HCT116 (cell line): ENCODE results near the gene TFG. TPM values are rescaled to one million over a fixed set of nuclear protein-coding genes. Genes with fewer than 3 reads are reported as not detected.

Source experiments
- ATAC-seq: fragments of 200-7000 bp; cut with Tn5 transposase; 2 replicates; pipeline ENCODE4 v1.9.1; 2020; ENCODE audit warnings: mild to moderate bottlenecking, moderate library complexity
- BruUV-seq: library from RNA; stranded (reverse); fragments of 400-500 nt; replicated peaks from 2 replicates; lab custom pipeline; 2021; lab: Mats Ljungman, UMichigan
- CTCF ChIA-PET: fragments of 300-600 bp; sonication (Branson Sonifier 250); formaldehyde crosslinking; loops from one replicate; lab custom pipeline; 2021; ENCODE audit warnings: antibody characterized with exemption; lab: Charles Lee
- POLR2A ChIA-PET: fragments of 300-600, 350-600 bp; sonication (Branson Sonifier 250); formaldehyde crosslinking; loops from one replicate; lab custom pipeline; 2021; ENCODE audit warnings: antibody characterized with exemption; lab: Charles Lee
- RAD21 ChIA-PET, 2 experiments: fragments of 300-600 bp; sonication (Branson Sonifier 250); formaldehyde crosslinking; loops; one replicate each; lab custom pipeline; 2023; ENCODE audit warnings: low total read pairs in 2 of 2; ENCODE audit not compliant: uncharacterized antibody in 2 of 2, unreplicated experiment in 2 of 2, low non-redundant PET in 1 of 2; lab: Charles Lee
- DNase-seq: peaks from one replicate; pipeline ENCODE4 v3.0.0-alpha.2; 2010; ENCODE audit warnings: low read depth, low spot score
- H2AFZ ChIP-seq: fragments of 200-600 bp; shearing (Covaris generic), sonication (generic); 2 replicates; pipeline ENCODE4 v1.6.1; 2017; ENCODE audit warnings: low read depth, mixed run types, mixed read lengths, antibody characterized with exemption, low read length; ENCODE audit not compliant: poor library complexity, severe bottlenecking
- H3K27ac ChIP-seq: 2 replicates; pipeline ENCODE4 v1.5.1; 2012; ENCODE audit warnings: low read depth, low read length
- H3K27me3 ChIP-seq: fragments of 200-600 bp; sonication (generic); 2 replicates; pipeline ENCODE4 v1.6.1; 2016; ENCODE audit warnings: mixed run types, low read length, mixed read lengths; ENCODE audit not compliant: insufficient read depth
- H3K36me3 ChIP-seq, 2 experiments: fragments of 200-500 bp in 1 of 2; fragments of 200-600 bp in 1 of 2; sonication (Bioruptor generic) in 1 of 2; sonication (generic) in 1 of 2; 2 replicates each; pipeline versions ENCODE4 v1.5.1 to v1.6.1; 2014 to 2016; ENCODE audit warnings: low read length in 2 of 2, inconsistent platforms in 1 of 2, mixed read lengths in 1 of 2, mixed run types in 1 of 2; ENCODE audit not compliant: insufficient read depth in 2 of 2, control insufficient read depth in 1 of 2
- H3K4me1 ChIP-seq, 2 experiments: fragments of 200-600 bp in 1 of 2; sonication (generic) in 1 of 2; 2 replicates each; pipeline versions ENCODE4 v1.5.1 to v1.6.1; 2012 to 2017; ENCODE audit warnings: low read length in 2 of 2, inconsistent platforms in 1 of 2, mild to moderate bottlenecking in 1 of 2, mixed read lengths in 1 of 2, mixed run types in 1 of 2, moderate library complexity in 1 of 2; ENCODE audit not compliant: insufficient read depth in 2 of 2, control insufficient read depth in 1 of 2
- H3K4me2 ChIP-seq: fragments of 200-600 bp; sonication (generic); 2 replicates; pipeline ENCODE4 v1.6.1; 2017; ENCODE audit warnings: mixed run types, low read length, mixed read lengths
- H3K4me3 ChIP-seq, 2 experiments: fragments of 200-600 bp in 1 of 2; sonication (generic) in 1 of 2; replicated peaks in 1 of 2; 2 replicates each; pipeline ENCODE4 v1.5.1; 2011 to 2016; ENCODE audit warnings: low read length in 2 of 2, control low read depth in 1 of 2, low read depth in 1 of 2, mild to moderate bottlenecking in 1 of 2, mixed read lengths in 1 of 2, mixed run types in 1 of 2
- H3K79me2 ChIP-seq: fragments of 200-600 bp; sonication (generic); 2 replicates; pipeline ENCODE4 v1.6.1; 2017; ENCODE audit warnings: mild to moderate bottlenecking, mixed run types, low read length, moderate library complexity, mixed read lengths; ENCODE audit not compliant: insufficient read depth
- H3K9ac ChIP-seq: fragments of 200-600 bp; sonication (generic); 2 replicates; pipeline ENCODE4 v1.6.1; 2016; ENCODE audit warnings: low read length, mixed read lengths
- H3K9me2 ChIP-seq: fragments of 200-600 bp; sonication (generic), shearing (Covaris generic); 2 replicates; pipeline ENCODE4 v1.6.1; 2017; ENCODE audit warnings: mixed run types, mild to moderate bottlenecking, moderate library complexity; ENCODE audit not compliant: insufficient read depth
- H3K9me3 ChIP-seq, 2 experiments: fragments of 200-500 bp in 1 of 2; fragments of 200-600 bp in 1 of 2; sonication (Bioruptor generic) in 1 of 2; sonication (generic) in 1 of 2; 2 replicates each; pipeline ENCODE4 v1.6.1; 2014 to 2017; ENCODE audit warnings: low read length in 2 of 2, mixed read lengths in 2 of 2, inconsistent platforms in 1 of 2, low read depth in 1 of 2, mild to moderate bottlenecking in 1 of 2, mixed run types in 1 of 2, moderate library complexity in 1 of 2; ENCODE audit not compliant: control insufficient read depth in 1 of 2, insufficient read depth in 1 of 2
- H4K20me1 ChIP-seq: fragments of 200-600 bp; sonication (generic), shearing (Covaris generic); 2 replicates; pipeline ENCODE4 v1.6.1; 2017; ENCODE audit warnings: mixed run types, mild to moderate bottlenecking, moderate library complexity; ENCODE audit not compliant: insufficient read depth
- FOSL1 ChIP-seq: IDR thresholded peaks from 2 replicates; pipeline ENCODE4 v1.6.1; 2012; ENCODE audit warnings: low read depth
- RAD21 ChIP-seq: IDR thresholded peaks from 2 replicates; pipeline ENCODE4 v1.6.1; 2012; ENCODE audit warnings: low read depth, mild to moderate bottlenecking
- SIN3A ChIP-seq: IDR thresholded peaks from 2 replicates; pipeline ENCODE4 v1.6.1; 2012; ENCODE audit warnings: low read depth
- intact Hi-C: fragments of 100-400 bp; cut with micrococcal nuclease; formaldehyde crosslinking; loops from 2 replicates; pipeline ENCODE4 v1.10.0; 2022
- total RNA-seq: library from RNA; stranded (reverse); gene quantifications from one replicate; pipeline ENCODE4 v1.2.1, GENCODE V29; 2021; ENCODE audit not compliant: unreplicated experiment
- TF ChIP-seq, protein P1 (sequence below): IDR thresholded peaks from 2 replicates; pipeline ENCODE4 v1.6.1; 2012
- TF ChIP-seq, protein P2 (sequence below), 3 experiments: fragments of 200-600 bp in 1 of 3; sonication (generic) in 1 of 3; IDR thresholded peaks in 2 of 3; conservative IDR thresholded peaks in 1 of 3; 2 replicates each; pipeline ENCODE4 v1.5.1; 2012 to 2017; ENCODE audit warnings: low read depth in 2 of 3, low read length in 2 of 3, antibody characterized with exemption in 1 of 3, borderline replicate concordance in 1 of 3, control low read depth in 1 of 3, mild to moderate bottlenecking in 1 of 3, mixed read lengths in 1 of 3, mixed run types in 1 of 3, moderate library complexity in 1 of 3; ENCODE audit not compliant: insufficient read depth in 1 of 3
- TF ChIP-seq, protein P3 (sequence below): IDR thresholded peaks from 2 replicates; pipeline ENCODE4 v1.6.1; 2012

Gene TFG
- total RNA-seq, 1 experiment from 2014 or later = 99.1 TPM

DNA sequence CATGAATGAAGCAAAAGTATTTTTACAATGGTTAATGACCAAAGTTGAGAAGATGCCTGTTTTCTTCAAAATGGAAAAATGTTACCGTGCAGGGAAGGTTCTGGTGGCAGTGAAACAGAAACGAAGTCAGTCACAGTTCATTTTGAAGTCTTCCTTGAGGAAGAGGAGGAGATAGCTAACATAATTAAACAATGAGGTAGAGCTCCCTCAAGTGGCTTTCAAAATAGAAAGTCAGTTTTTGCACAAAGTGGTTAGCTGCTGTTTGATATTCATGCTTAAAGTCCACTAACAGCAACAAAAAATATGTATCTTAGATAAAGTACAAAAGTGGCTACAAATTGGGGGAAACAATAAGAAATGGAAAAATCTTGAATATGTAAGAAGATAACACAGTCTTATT lies 87.3 kb downstream of the TFG start:
- Histone ChIP-seq H3K9me3 (no peaks in the 10 kb centered on the region), H3K9ac (no peak overlapping the region), H3K27ac (no peak overlapping the region), H3K36me3 (no peaks in the 10 kb centered on the region), H3K9me2 (no peaks in the 10 kb centered on the region), H3K79me2 (no peaks in the 10 kb centered on the region), H3K4me2 (peak overlapping the region; percentile 41; the same call in 1 of the 2 replicates), H3K4me3 (no peak overlapping the region), H3K4me1 (peaks cover 0 to 6% of the 10 kb centered on the region in 2 experiments; a peak in 1 of 4 replicates), H2AFZ (peak overlapping the region; percentile 86), H3K27me3 (no peaks in the 10 kb centered on the region), H4K20me1 (no peaks in the 10 kb centered on the region)
- ChIA-PET CTCF (interaction anchor here (0.8 to 2.9 kb wide), 14 partner anchors 10 to 965 kb away, joined by 3 to 32 read pairs (median 4); no protein-coding TSS in a partner anchor), POLR2A (no interaction called here), RAD21 (interaction anchor here (0.8 to 1.5 kb wide), 4 partner anchors 193 to 334 kb away, joined by 4 to 6 read pairs (median 5); no protein-coding TSS in a partner anchor)
- DNase-seq (peak; percentile 22), ATAC-seq (peak; percentile 75)
- intact Hi-C loops = loop anchor here (1.0 to 5.0 kb wide), 2 partner anchors 59 to 334 kb away; no protein-coding TSS in a partner anchor
- TF ChIP-seq, protein P1, sequence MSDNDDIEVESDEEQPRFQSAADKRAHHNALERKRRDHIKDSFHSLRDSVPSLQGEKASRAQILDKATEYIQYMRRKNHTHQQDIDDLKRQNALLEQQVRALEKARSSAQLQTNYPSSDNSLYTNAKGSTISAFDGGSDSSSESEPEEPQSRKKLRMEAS = no peak
- TF ChIP-seq, protein P2, sequence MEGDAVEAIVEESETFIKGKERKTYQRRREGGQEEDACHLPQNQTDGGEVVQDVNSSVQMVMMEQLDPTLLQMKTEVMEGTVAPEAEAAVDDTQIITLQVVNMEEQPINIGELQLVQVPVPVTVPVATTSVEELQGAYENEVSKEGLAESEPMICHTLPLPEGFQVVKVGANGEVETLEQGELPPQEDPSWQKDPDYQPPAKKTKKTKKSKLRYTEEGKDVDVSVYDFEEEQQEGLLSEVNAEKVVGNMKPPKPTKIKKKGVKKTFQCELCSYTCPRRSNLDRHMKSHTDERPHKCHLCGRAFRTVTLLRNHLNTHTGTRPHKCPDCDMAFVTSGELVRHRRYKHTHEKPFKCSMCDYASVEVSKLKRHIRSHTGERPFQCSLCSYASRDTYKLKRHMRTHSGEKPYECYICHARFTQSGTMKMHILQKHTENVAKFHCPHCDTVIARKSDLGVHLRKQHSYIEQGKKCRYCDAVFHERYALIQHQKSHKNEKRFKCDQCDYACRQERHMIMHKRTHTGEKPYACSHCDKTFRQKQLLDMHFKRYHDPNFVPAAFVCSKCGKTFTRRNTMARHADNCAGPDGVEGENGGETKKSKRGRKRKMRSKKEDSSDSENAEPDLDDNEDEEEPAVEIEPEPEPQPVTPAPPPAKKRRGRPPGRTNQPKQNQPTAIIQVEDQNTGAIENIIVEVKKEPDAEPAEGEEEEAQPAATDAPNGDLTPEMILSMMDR (IDR thresholded peaks at IDR 0.05 in 2 of 3, conservative IDR thresholded peaks at IDR 0.05 in 1 of 3; ENCODE audit: borderline replicate concordance in 1 of 3, insufficient read depth in 1 of 3, low read depth in 2 of 3, low read length in 2 of 3) = peak; percentile 26 to 50 (median 42); a peak in 4 of 6 replicates
- peak; percentile 62 for TF ChIP-seq RAD21
- no peak for TF ChIP-seq SIN3A
- no peak for TF ChIP-seq FOSL1
- TF ChIP-seq, protein P3, sequence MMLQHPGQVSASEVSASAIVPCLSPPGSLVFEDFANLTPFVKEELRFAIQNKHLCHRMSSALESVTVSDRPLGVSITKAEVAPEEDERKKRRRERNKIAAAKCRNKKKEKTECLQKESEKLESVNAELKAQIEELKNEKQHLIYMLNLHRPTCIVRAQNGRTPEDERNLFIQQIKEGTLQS = no peak
- BruUV-seq = no TSS peak
